Adrenal gland (tissue), 12 donors: Measurements from ENCODE around the gene RASGRP4. TPM values are rescaled to one million over a fixed set of nuclear protein-coding genes. Genes with fewer than 3 reads are reported as not detected.
"Not testable (repeated sequence)": the region's sequence is repeated elsewhere in the genome, so short reads cannot be mapped to it uniquely, and the experiment has no call there.

ENCODE experiments used
- DNase-seq, 7 donors: peaks; one replicate each; pipeline ENCODE4 v3.0.0-alpha.2; 2019 to 2020
- H3K27ac ChIP-seq, 5 donors: fragments of 200-600 bp; sonication (generic) in 4 of 5; 1 replicate in 3 of 5; 2 replicates in 2 of 5; pipeline versions ENCODE4 v1.5.1 to v1.8.0; 2016 to 2020; ENCODE audit warnings: mild to moderate bottlenecking in 1 of 5
- H3K27me3 ChIP-seq: fragments of 200-600 bp; 2 replicates; pipeline ENCODE4 v1.8.0; 2021
- H3K36me3 ChIP-seq, 2 donors: fragments of 200-600 bp; replicated peaks in 1 of 2; 1 replicate in 1 of 2; 2 replicates in 1 of 2; pipeline versions ENCODE4 v1.5.1 to v1.8.0; 2018 to 2022
- H3K4me1 ChIP-seq, 2 donors: fragments of 200-600 bp; replicated peaks in 1 of 2; 1 replicate in 1 of 2; 2 replicates in 1 of 2; pipeline versions ENCODE4 v1.5.1 to v1.8.0; 2018 to 2021
- H3K4me3 ChIP-seq, 4 donors: fragments of 200-600 bp; sonication (generic) in 3 of 4; one replicate each; pipeline ENCODE4 v1.5.1; 2016 to 2018
- H3K9me3 ChIP-seq, 3 donors: fragments of 200-600 bp; sonication (generic) in 1 of 3; replicated peaks in 1 of 3; 1 replicate in 2 of 3; 2 replicates in 1 of 3; pipeline versions ENCODE4 v1.5.1 to v1.8.0; 2016 to 2021
- POLR2A ChIP-seq, 2 donors: fragments of 450-650 bp; IDR thresholded peaks; one replicate each; pipeline ENCODE4 v1.6.1; 2017; ENCODE audit warnings: antibody characterized with exemption in 2 of 2, mild to moderate bottlenecking in 2 of 2, moderate library complexity in 1 of 2
- WGBS, 4 donors: extraction: QIAGEN DNeasy Blood & Tissue Kit in 2 of 4; methylation state at CpG; one replicate each; pipeline versions ENCODE4 v1.1.5 to v1.1.7; 2013 to 2017; 5-methylcytosine and 5-hydroxymethylcytosine counted together
- intact Hi-C, 2 donors: fragments of 100-400 bp; cut with DNase I; formaldehyde crosslinking; loops; one replicate each; pipeline versions ENCODE4 v1.14.1 to v1.15.0; 2022 to 2023
- polyA plus RNA-seq, 3 donors: library from polyadenylated mRNA; stranded (reverse); fragments of 200-250 nt in 2 of 3; fragments of 350-450 nt in 1 of 3; fragmentation: Illumina TruSeq in 1 of 3; extraction: RNeasy Lipid Tissue Mini Kit (QIAGEN cat#74804) in 1 of 3; gene quantifications; one replicate each; pipeline ENCODE4 v1.2.3, GENCODE V29; 2013 to 2014
- total RNA-seq, 9 donors: library from RNA; depleted of rRNA in 4 of 9; stranded (reverse); fragments of >200 nt in 4 of 9; fragments of 120-200 nt in 1 of 9; fragmentation: NEBNext Ultra II Directional in 1 of 9; extraction: Animal tissue kit (Norgen Biotek cat#: 25700) in 1 of 9; gene quantifications; one replicate each; pipeline versions ENCODE4 v1.1.0 to v1.2.4, GENCODE V29; 2013 to 2023
- TF ChIP-seq, protein P1 (sequence below), 6 experiments: fragments of 450-650 bp in 4 of 6; fragments of 200-600 bp in 2 of 6; sonication (generic) in 1 of 6; IDR thresholded peaks; 1 replicate in 5 of 6; 2 replicates in 1 of 6; pipeline versions ENCODE4 v1.5.1 to v1.8.0; 2016 to 2021; ENCODE audit warnings: antibody characterized with exemption in 6 of 6, mild to moderate bottlenecking in 2 of 6, moderate library complexity in 1 of 6
- donor health status: healthy with polysubstance abuse.
- donor health status: Bipolar disorder and iron deficiency.
- donor health status: DM: yes; HTN: yes; CAD: no.
- donor health status: DM: no; HTN: no; CAD: no.
- donor health status: DM: no; HTN: no; CAD: no.
- donor health status: DM: yes; HTN: yes; CAD: no.

RASGRP4 gene
- total and polyA plus RNA-seq, 12 donors: 0.22 to 10.0 (median 4.2) TPM

DNA sequence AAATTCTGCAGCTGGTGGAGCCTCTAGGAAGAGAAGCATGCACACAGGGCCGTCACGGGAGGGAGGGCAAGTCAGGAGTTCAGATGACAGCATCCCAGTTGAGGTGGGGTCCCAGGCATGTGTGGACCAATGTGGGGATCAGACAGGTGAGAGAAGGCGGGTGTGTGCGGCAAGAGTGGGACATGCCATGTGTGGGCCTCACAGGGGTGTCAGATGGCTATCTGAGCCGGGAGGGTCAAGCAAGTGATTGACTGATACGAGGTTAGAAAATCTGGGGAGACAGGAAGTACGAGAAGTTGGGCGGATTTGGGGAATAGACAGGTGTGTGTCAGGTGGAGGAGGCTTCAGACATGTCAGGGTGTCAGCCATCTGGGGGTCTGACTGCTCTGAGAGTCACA lies 8.9 kb downstream of the RASGRP4 start:
- intact Hi-C loops: no loop called here
- peaks cover 0 to 11% of the 10 kb centered on the region in 2 donors for H3K4me1 ChIP-seq
- no peak for DNase-seq
- H3K36me3 ChIP-seq: no peaks in the 10 kb centered on the region
- 81 to 89% (median 84%) methylated on average over 8 of the region's 8 CpGs for whole genome bisulfite sequencing, 4 donors
- H3K4me3 ChIP-seq: no peak overlapping the region
- TF ChIP-seq, protein P1, sequence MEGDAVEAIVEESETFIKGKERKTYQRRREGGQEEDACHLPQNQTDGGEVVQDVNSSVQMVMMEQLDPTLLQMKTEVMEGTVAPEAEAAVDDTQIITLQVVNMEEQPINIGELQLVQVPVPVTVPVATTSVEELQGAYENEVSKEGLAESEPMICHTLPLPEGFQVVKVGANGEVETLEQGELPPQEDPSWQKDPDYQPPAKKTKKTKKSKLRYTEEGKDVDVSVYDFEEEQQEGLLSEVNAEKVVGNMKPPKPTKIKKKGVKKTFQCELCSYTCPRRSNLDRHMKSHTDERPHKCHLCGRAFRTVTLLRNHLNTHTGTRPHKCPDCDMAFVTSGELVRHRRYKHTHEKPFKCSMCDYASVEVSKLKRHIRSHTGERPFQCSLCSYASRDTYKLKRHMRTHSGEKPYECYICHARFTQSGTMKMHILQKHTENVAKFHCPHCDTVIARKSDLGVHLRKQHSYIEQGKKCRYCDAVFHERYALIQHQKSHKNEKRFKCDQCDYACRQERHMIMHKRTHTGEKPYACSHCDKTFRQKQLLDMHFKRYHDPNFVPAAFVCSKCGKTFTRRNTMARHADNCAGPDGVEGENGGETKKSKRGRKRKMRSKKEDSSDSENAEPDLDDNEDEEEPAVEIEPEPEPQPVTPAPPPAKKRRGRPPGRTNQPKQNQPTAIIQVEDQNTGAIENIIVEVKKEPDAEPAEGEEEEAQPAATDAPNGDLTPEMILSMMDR (IDR thresholded peaks at IDR 0.05): no peak
- no peak for TF ChIP-seq POLR2A (IDR thresholded peaks at IDR 0.05)
- H3K27me3 ChIP-seq: peaks cover 8% of the 10 kb centered on the region
- no peak overlapping the region for H3K27ac ChIP-seq
- no peaks in the 10 kb centered on the region for H3K9me3 ChIP-seq

DNA sequence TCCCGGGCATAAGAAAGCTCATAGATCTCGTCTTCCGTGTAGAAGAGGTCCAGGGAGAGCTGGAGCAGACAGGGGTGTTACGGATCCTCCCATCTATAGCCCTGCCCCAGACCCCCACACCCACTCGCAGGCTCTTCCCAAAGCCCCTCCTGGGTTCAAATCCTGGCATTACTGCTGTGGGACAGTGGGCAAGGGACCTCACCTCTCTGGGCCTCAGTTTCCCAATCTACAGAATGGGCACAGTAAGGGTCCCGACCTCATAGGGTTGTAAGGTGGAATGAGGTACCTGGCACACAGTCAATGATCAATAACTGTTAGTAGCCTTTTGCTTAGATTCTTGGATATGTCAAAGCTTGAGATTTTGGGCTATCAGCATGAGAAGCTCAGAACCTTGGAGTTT lies 12.6 kb downstream of the RASGRP4 start:
- intact Hi-C loops: no loop called here
- H3K36me3 ChIP-seq: no peaks in the 10 kb centered on the region
- DNase-seq: no peak
- 68 to 88% (median 84%) methylated on average over 5 to 6 of the region's 6 CpGs for WGBS, 4 donors
- peaks cover 0 to 10% of the 10 kb centered on the region in 2 donors for H3K4me1 ChIP-seq
- TF ChIP-seq, protein P1 (IDR thresholded peaks at IDR 0.05): no peak
- TF ChIP-seq POLR2A (IDR thresholded peaks at IDR 0.05): no peak
- no peak overlapping the region for H3K27ac ChIP-seq
- no peaks in the 10 kb centered on the region for H3K9me3 ChIP-seq
- H3K27me3 ChIP-seq: peaks cover 4% of the 10 kb centered on the region
- no peak overlapping the region for H3K4me3 ChIP-seq

DNA sequence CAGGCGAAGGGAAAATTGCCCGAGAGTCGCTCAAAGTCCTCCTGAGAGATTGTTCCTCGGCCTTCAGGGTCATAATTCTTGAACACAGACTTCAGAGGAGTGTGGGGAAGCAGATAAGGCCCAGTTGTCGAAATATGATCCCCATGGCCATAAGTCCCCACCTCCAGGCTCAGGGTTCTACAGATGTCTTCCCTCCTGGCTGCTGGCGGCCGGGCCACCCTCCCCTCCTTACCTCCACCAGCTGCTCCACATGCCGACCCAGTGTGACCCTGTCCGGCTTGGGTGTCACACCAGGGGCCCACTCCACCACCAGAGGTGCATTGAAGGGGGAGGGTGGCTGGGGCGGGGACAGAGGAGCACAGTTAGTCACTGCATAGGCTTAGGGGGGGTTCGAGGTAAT lies 13.1 kb downstream of the RASGRP4 start:
- H3K9me3 ChIP-seq: no peaks in the 10 kb centered on the region
- H3K27ac ChIP-seq: no peak overlapping the region
- H3K4me3 ChIP-seq: no peak overlapping the region
- intact Hi-C loops: no loop called here
- DNase-seq: no peak
- H3K27me3 ChIP-seq: no peaks in the 10 kb centered on the region
- no peaks in the 10 kb centered on the region for H3K36me3 ChIP-seq
- TF ChIP-seq POLR2A (IDR thresholded peaks at IDR 0.05): no peak
- TF ChIP-seq, protein P1 (IDR thresholded peaks at IDR 0.05): no peak
- whole genome bisulfite sequencing, 4 donors: 61 to 84% (median 65%) methylated on average over 7 to 11 of the region's 11 CpGs
- H3K4me1 ChIP-seq: peaks cover 0 to 5% of the 10 kb centered on the region in 2 donors

DNA sequence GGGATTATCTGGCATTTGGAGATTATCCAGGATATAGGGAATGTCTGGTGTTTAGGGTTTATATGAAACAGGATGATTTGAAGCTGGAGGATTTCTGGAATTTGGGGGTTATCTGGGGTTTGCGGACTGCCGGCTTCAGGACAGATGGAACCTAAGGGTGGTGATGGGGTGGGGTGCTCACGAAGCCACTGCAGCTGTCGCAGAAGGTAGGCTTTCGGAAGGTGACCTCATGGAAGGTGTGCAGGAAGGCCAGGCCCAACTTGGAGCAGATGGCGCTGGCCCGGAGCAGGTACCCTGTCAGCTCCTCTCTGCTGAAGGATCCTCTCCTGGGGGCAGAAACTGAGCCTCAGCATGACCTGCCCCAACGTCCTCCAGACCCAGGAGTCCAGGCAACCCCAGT lies 13.5 kb downstream of the RASGRP4 start:
- H3K27ac ChIP-seq: no peak overlapping the region
- peaks cover 0 to under 1% of the 10 kb centered on the region in 2 donors for H3K4me1 ChIP-seq
- DNase-seq: no peak
- TF ChIP-seq, protein P1 (IDR thresholded peaks at IDR 0.05): no peak
- TF ChIP-seq POLR2A (IDR thresholded peaks at IDR 0.05): no peak
- H3K4me3 ChIP-seq: no peak overlapping the region
- no peaks in the 10 kb centered on the region for H3K9me3 ChIP-seq
- no peaks in the 10 kb centered on the region for H3K27me3 ChIP-seq
- intact Hi-C loops: no loop called here
- H3K36me3 ChIP-seq: no peaks in the 10 kb centered on the region
- WGBS, 4 donors: 80 to 98% (median 91%) methylated on average over 2 to 8 of the region's 8 CpGs

DNA sequence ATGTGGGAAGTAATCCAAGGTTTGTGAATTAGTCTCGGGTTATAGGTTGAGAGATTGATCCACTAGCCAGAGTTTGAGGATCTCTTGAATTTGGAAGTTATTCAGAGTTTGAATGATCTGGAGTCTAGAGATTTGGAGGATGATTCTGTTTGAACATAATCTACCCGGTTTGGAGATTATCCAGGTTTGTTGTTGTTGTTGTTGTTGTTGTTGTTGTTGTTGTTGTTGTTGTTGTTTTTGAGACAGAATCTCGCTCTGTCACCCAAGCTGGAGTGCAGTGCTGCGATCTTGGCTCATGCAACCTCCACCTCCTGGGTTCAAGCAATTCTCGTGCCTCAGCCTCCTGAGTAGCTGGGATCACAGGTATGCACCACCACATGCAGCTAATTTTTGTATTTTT lies 14.1 kb downstream of the RASGRP4 start:
- H3K27me3 ChIP-seq, H3K9me3 ChIP-seq, H3K4me1 ChIP-seq, H3K4me3 ChIP-seq, H3K36me3 ChIP-seq, DNase-seq, intact Hi-C loops, H3K27ac ChIP-seq: not testable (repeated sequence)
- 84 to 88% (median 85%) methylated on average over 5 of the region's 5 CpGs for WGBS, 4 donors
